Frontal cortex (tissue), 4 donors: ENCODE measurements around the gene LCE3B. TPM values are rescaled to one million over a fixed set of nuclear protein-coding genes. Genes with fewer than 3 reads are reported as not detected.
"Not testable (repeated sequence)": the region's sequence is repeated elsewhere in the genome, so short reads cannot be mapped to it uniquely, and the experiment has no call there.

Experiments used
- DNase-seq, 2 donors: peaks; one replicate each; pipeline ENCODE4 v3.0.0; 2012; ENCODE audit warnings: low spot score in 2 of 2
- FAIRE-seq: peaks from 2 replicates; lab custom pipeline; 2012; peaks lifted over from hg19 to GRCh38; lab: Jason Lieb, UNC
- total RNA-seq: library from RNA; depleted of rRNA; stranded (reverse); fragments of >200 nt; gene quantifications from one replicate; pipeline ENCODE4 v1.2.3, GENCODE V29; 2014
- donor health status: control.
- donor health status: control.
- donor health status: control.

Gene LCE3B
- total RNA-seq: not detected

- DNase-seq (no peak), FAIRE-seq (no peak)
Measured at GRCh38 chr1:152613511-152613910, at the start of gene LCE3B. Gene LCE3B, plus strand, starts transcription at chr1:152613811. Its CDS starts 0 bp downstream, at chr1:152613811.

GRCh38 chr1:152565115-152565514, 48.5 kb upstream of the LCE3B start:
- no peak for FAIRE-seq
- no peak for DNase-seq

GRCh38 chr1:152565535-152566215, 47.9 kb upstream of the LCE3B start:
- no peak for FAIRE-seq
- no peak for DNase-seq

GRCh38 chr1:152566681-152567080, 46.9 kb upstream of the LCE3B start, which contains the start of gene LCE3E:
Gene LCE3E, minus strand, starts transcription at chr1:152566780. Its CDS starts 572 bp downstream, at chr1:152566208.
- FAIRE-seq: no peak
- no peak for DNase-seq

- FAIRE-seq: no peak
- DNase-seq: no peak
Measured at GRCh38 chr1:152577168-152577567, 36.4 kb upstream of the LCE3B start.

- FAIRE-seq: not testable (repeated sequence)
- peak in 1 of 2 donors; percentile 0 for DNase-seq
Measured at GRCh38 chr1:152579526-152579925, 34.1 kb upstream of the LCE3B start.

GRCh38 chr1:152580433-152580832, 33.2 kb upstream of the LCE3B start, which contains the start of gene LCE3D:
Gene LCE3D, minus strand, starts transcription at chr1:152580516. Its CDS starts 580 bp downstream, at chr1:152579936.
- no peak for FAIRE-seq

GRCh38 chr1:152582647-152583046, 31.0 kb upstream of the LCE3B start:
- FAIRE-seq: no peak

More at GRCh38 chr1:152580433-152580832, 33.2 kb upstream of the LCE3B start, which contains the start of gene LCE3D:
- DNase-seq: no peak

GRCh38 chr1:152585586-152585985, 28.0 kb upstream of the LCE3B start:
- FAIRE-seq: no peak
- DNase-seq: no peak

More at GRCh38 chr1:152582647-152583046, 31.0 kb upstream of the LCE3B start:
- DNase-seq: no peak

- DNase-seq (no peak), FAIRE-seq (no peak)
Measured at GRCh38 chr1:152596986-152597385, 16.6 kb upstream of the LCE3B start.

- FAIRE-seq: no peak
- DNase-seq: no peak
Measured at GRCh38 chr1:152599934-152600333, 13.7 kb upstream of the LCE3B start, which contains the start of gene LCE3C. Gene LCE3C, plus strand, starts transcription at chr1:152600234. Its CDS starts 498 bp downstream, at chr1:152600732.

- no peak for DNase-seq
- no peak for FAIRE-seq
Measured at GRCh38 chr1:152621993-152622392, 8.4 kb downstream of the LCE3B start.

- DNase-seq (no peak), FAIRE-seq (no peak)
Measured at GRCh38 chr1:152622803-152623202, 9.2 kb downstream of the LCE3B start, which contains the start of gene LCE3A. Gene LCE3A, minus strand, starts transcription at chr1:152623103. Its CDS starts 0 bp downstream, at chr1:152623103.

- FAIRE-seq (no peak), DNase-seq (no peak)
Measured at GRCh38 chr1:152623203-152623844, 9.7 kb downstream of the LCE3B start.

GRCh38 chr1:152626744-152627143, 13.1 kb downstream of the LCE3B start:
- FAIRE-seq: no peak
- no peak for DNase-seq

- FAIRE-seq (no peak), DNase-seq (no peak)
Measured at GRCh38 chr1:152630596-152630995, 17.0 kb downstream of the LCE3B start.

GRCh38 chr1:152640351-152640750, 26.7 kb downstream of the LCE3B start:
- FAIRE-seq (no peak), DNase-seq (no peak)

- FAIRE-seq: no peak
- DNase-seq: no peak
Measured at GRCh38 chr1:152643945-152644344, 30.3 kb downstream of the LCE3B start.

GRCh38 chr1:152645146-152645545, 31.5 kb downstream of the LCE3B start:
- no peak for DNase-seq
- no peak for FAIRE-seq

- DNase-seq: no peak
- FAIRE-seq: no peak
Measured at GRCh38 chr1:152646656-152647055, 33.0 kb downstream of the LCE3B start.

GRCh38 chr1:152654110-152654509, 40.5 kb downstream of the LCE3B start:
- FAIRE-seq: no peak

More at GRCh38 chr1:152654110-152654509, 40.5 kb downstream of the LCE3B start:
- DNase-seq: no peak
